HepG2 (cell line): ENCODE results near the gene NDUFAF3. TPM values are rescaled to one million over a fixed set of nuclear protein-coding genes. Genes with fewer than 3 reads are reported as not detected.

Experiments
- AGO2 ChIP-seq: fragments of 200-400 bp; formaldehyde crosslinking; optimal IDR thresholded peaks from 2 replicates; pipeline ENCODE3; 2017; ENCODE audit warnings: mild to moderate bottlenecking, low read depth, low read length, moderate library complexity
- ARHGAP35 ChIP-seq: sonication (generic); formaldehyde crosslinking; IDR thresholded peaks from 2 replicates; pipeline ENCODE4 v1.9.0; 2022; ENCODE audit warnings: mild to moderate bottlenecking, inconsistent platforms, moderate library complexity, missing genetic modification reagents, borderline replicate concordance
- ARID3A ChIP-seq: IDR thresholded peaks from 2 replicates; pipeline ENCODE4 v1.6.1; 2012; ENCODE audit warnings: low read depth, low read length, improper control_type of control experiment
- ATF1 ChIP-seq: IDR thresholded peaks from 2 replicates; pipeline ENCODE4 v1.6.1; 2016; ENCODE audit warnings: mild to moderate bottlenecking, control low read depth
- ATF3 ChIP-seq: sonication (generic); formaldehyde crosslinking; IDR thresholded peaks from 2 replicates; pipeline ENCODE4 v1.4.0; 2020; ENCODE audit warnings: missing genetic modification reagents
- HIVEP1 ChIP-seq: sonication (generic); formaldehyde crosslinking; IDR thresholded peaks from 2 replicates; pipeline ENCODE4 v1.4.0; 2020; ENCODE audit warnings: mild to moderate bottlenecking, missing genetic modification reagents
- NCOA1 ChIP-seq: sonication (generic); formaldehyde crosslinking; IDR thresholded peaks from 2 replicates; pipeline ENCODE4 v1.9.0; 2021; ENCODE audit warnings: missing genetic modification reagents
- RELA ChIP-seq: sonication (generic); formaldehyde crosslinking; IDR thresholded peaks from 2 replicates; pipeline ENCODE4 v1.4.0; 2020; ENCODE audit warnings: missing genetic modification reagents
- ZMYM4 ChIP-seq: sonication (generic); formaldehyde crosslinking; IDR thresholded peaks from 2 replicates; pipeline ENCODE4 v1.8.1; 2023; ENCODE audit warnings: mild to moderate bottlenecking, missing genetic modification reagents
- ZNF124 ChIP-seq: sonication (generic); formaldehyde crosslinking; IDR thresholded peaks from 2 replicates; pipeline ENCODE4 v1.4.0; 2020; ENCODE audit warnings: missing genetic modification reagents
- ZNF280B ChIP-seq: sonication (generic); formaldehyde crosslinking; IDR thresholded peaks from 2 replicates; pipeline ENCODE4 v1.5.0; 2020; ENCODE audit warnings: missing genetic modification reagents, mild to moderate bottlenecking, borderline replicate concordance
- ZNF563 ChIP-seq: sonication (generic); formaldehyde crosslinking; IDR thresholded peaks from 2 replicates; pipeline ENCODE4 v1.8.0; 2022; ENCODE audit warnings: mild to moderate bottlenecking, moderate library complexity, missing genetic modification reagents
- ZNF609 ChIP-seq: sonication (generic); formaldehyde crosslinking; IDR thresholded peaks from 2 replicates; pipeline ENCODE4 v1.4.0; 2020; ENCODE audit warnings: mild to moderate bottlenecking, missing genetic modification reagents, borderline replicate concordance
- ZSCAN31 ChIP-seq: sonication (generic); formaldehyde crosslinking; IDR thresholded peaks from 2 replicates; pipeline ENCODE4 v1.5.0; 2020; ENCODE audit warnings: low read depth, mild to moderate bottlenecking, missing genetic modification reagents
- ZSCAN5A ChIP-seq: sonication (generic); formaldehyde crosslinking; IDR thresholded peaks from 2 replicates; pipeline ENCODE4 v1.8.0; 2022; ENCODE audit warnings: mild to moderate bottlenecking, missing genetic modification reagents, borderline replicate concordance
- polyA plus RNA-seq, 8 experiments: library from polyadenylated mRNA; depleted of rRNA in 3 of 8; stranded (reverse) in 7 of 8; unstranded in 1 of 8; fragments of >200 nt; fragmentation: Illumina TruSeq in 4 of 8; extraction: Trizol in 4 of 8; gene quantifications; 2 replicates each; pipeline versions ENCODE4 v1.2.1 to v1.2.3, GENCODE V29; 2011 to 2016; ENCODE audit warnings: low read depth in 4 of 8, missing spikeins in 1 of 8, mixed read lengths in 1 of 8; ENCODE audit not compliant: insufficient read depth in 1 of 8
- total RNA-seq, 5 experiments: library from RNA; depleted of rRNA; stranded (reverse); fragments of >200 nt; fragmentation: Illumina TruSeq; extraction: Trizol; gene quantifications; 2 replicates each; pipeline ENCODE4 v1.2.3, GENCODE V29; 2016; ENCODE audit warnings: low read depth in 1 of 5

The NDUFAF3 gene
- total and polyA plus RNA-seq, 2 of the 13 experiments (the other 11 are each of a cell fraction or from before 2014, with no cell fraction given), result 39.0 to 50.0 TPM

- TF ChIP-seq ARID3A (no peak), NCOA1 (CRISPR knock-in tag) (no peak), ATF1 (CRISPR knock-in tag) (no peak), ZMYM4 (CRISPR knock-in tag) (no peak), RELA (CRISPR knock-in tag) (no peak), ARHGAP35 (no peak), ZNF124 (CRISPR knock-in tag) (no peak), ATF3 (CRISPR knock-in tag) (no peak), ZNF280B (no peak), AGO2 (no peak), ZNF609 (CRISPR knock-in tag) (no peak), HIVEP1 (CRISPR knock-in tag) (no peak), ZSCAN31 (CRISPR knock-in tag) (no peak), ZSCAN5A (no peak), ZNF563 (CRISPR knock-in tag) (no peak)
Observed at GRCh38 chr3:48997102-48997635, 24.8 kb upstream of the NDUFAF3 start (continued).
